GM23248 (cell line): ENCODE measurements around the gene AGPAT3. TPM values are rescaled to one million over a fixed set of nuclear protein-coding genes. Genes with fewer than 3 reads are reported as not detected.

Experiments used
- DNase-seq: peaks from one replicate; pipeline ENCODE4 v3.0.0-alpha.2; 2015
- H2AFZ ChIP-seq: fragments of 200-600 bp; sonication (generic); 2 replicates; pipeline ENCODE4 v1.6.1; 2016; ENCODE audit warnings: antibody characterized with exemption
- H3F3A ChIP-seq: fragments of 200-600 bp; sonication (generic); 2 replicates; pipeline ENCODE4 v1.6.1; 2016; ENCODE audit warnings: mild to moderate bottlenecking, antibody characterized with exemption, mixed run types; ENCODE audit not compliant: insufficient read depth
- H3K27ac ChIP-seq: fragments of 200-600 bp; sonication (generic); 2 replicates; pipeline ENCODE4 v1.5.1; 2016; ENCODE audit warnings: mild to moderate bottlenecking
- H3K27me3 ChIP-seq: fragments of 200-600 bp; sonication (generic); replicated peaks from 2 replicates; pipeline ENCODE4 v1.6.1; 2016; ENCODE audit warnings: mild to moderate bottlenecking; ENCODE audit not compliant: insufficient read depth
- H3K36me3 ChIP-seq: fragments of 200-600 bp; sonication (generic); 2 replicates; pipeline ENCODE4 v1.6.1; 2016; ENCODE audit warnings: low read depth, mild to moderate bottlenecking
- H3K4me1 ChIP-seq: fragments of 200-600 bp; sonication (generic); 2 replicates; pipeline ENCODE4 v1.6.1; 2016; ENCODE audit warnings: mild to moderate bottlenecking; ENCODE audit not compliant: insufficient read depth
- H3K4me2 ChIP-seq: fragments of 200-600 bp; sonication (generic); one replicate; pipeline ENCODE4 v1.6.1; 2016; ENCODE audit warnings: mild to moderate bottlenecking; ENCODE audit not compliant: unreplicated experiment
- H3K4me3 ChIP-seq: fragments of 200-600 bp; sonication (generic); 2 replicates; pipeline ENCODE4 v1.5.1; 2016; ENCODE audit warnings: mild to moderate bottlenecking
- H3K79me2 ChIP-seq: fragments of 200-600 bp; sonication (generic); 2 replicates; pipeline ENCODE4 v1.6.1; 2016; ENCODE audit warnings: mild to moderate bottlenecking; ENCODE audit not compliant: insufficient read depth
- H3K9ac ChIP-seq: fragments of 200-600 bp; sonication (generic); 2 replicates; pipeline ENCODE4 v1.6.1; 2016; ENCODE audit warnings: mild to moderate bottlenecking
- H3K9me2 ChIP-seq: fragments of 200-600 bp; sonication (generic); 2 replicates; pipeline ENCODE4 v1.6.1; 2016; ENCODE audit warnings: mixed run types, mild to moderate bottlenecking, moderate library complexity; ENCODE audit not compliant: insufficient read depth
- H3K9me3 ChIP-seq: fragments of 200-600 bp; sonication (generic); one replicate; pipeline ENCODE4 v1.6.1; 2017; ENCODE audit warnings: low read depth
- H4K20me1 ChIP-seq: fragments of 200-600 bp; sonication (generic); 2 replicates; pipeline ENCODE4 v1.6.0; 2016; ENCODE audit not compliant: insufficient read depth
- EZH2 ChIP-seq: fragments of 200-600 bp; sonication (generic); IDR thresholded peaks from 2 replicates; pipeline ENCODE4 v1.6.1; 2018; ENCODE audit warnings: antibody characterized with exemption, mild to moderate bottlenecking; ENCODE audit not compliant: insufficient read depth, poor library complexity, severe bottlenecking
- EZH2phosphoT487 ChIP-seq: fragments of 200-600 bp; sonication (generic); IDR thresholded peaks from 2 replicates; pipeline ENCODE4 v1.6.1; 2018; ENCODE audit warnings: antibody characterized with exemption, moderate library complexity, mild to moderate bottlenecking, low read depth; ENCODE audit not compliant: insufficient read depth
- WGBS, 2 experiments: methylation state at CpG; one replicate each; pipeline ENCODE4 v1.1.6; 2015 to 2017; ENCODE audit warnings: low lambda C conversion rate in 2 of 2, low coverage in 1 of 2; ENCODE audit errors: missing lambda C conversion rate in 2 of 2; 5-methylcytosine and 5-hydroxymethylcytosine counted together
- in situ Hi-C: fragments of 300-500 bp; cut with MboI; formaldehyde crosslinking; loops from 2 replicates; pipeline ENCODE4 v1.15.0; 2020
- polyA plus RNA-seq: library from polyadenylated mRNA; unstranded; fragments of >200 nt; fragmentation: Nextera tagmentation; extraction: Ambion mirVana; gene quantifications from 2 replicates; pipeline ENCODE4 v1.2.1, GENCODE V29; 2016
- total RNA-seq: library from RNA; depleted of rRNA; stranded (reverse); fragments of >200 nt; shearing (Covaris generic); gene quantifications from 2 replicates; pipeline ENCODE4 v1.2.3, GENCODE V29; 2014

The AGPAT3 gene
- total and polyA plus RNA-seq, 2 experiments from 2014 or later = 12.3 to 29.3 TPM

GRCh38 chr21:43850728-43851295 lies 14.2 kb upstream of the AGPAT3 start:
- TF ChIP-seq EZH2 (no peak), EZH2phosphoT487 (no peak)
- H2AFZ ChIP-seq = no peak overlapping the region
- in situ Hi-C loops = no loop called here
- no peaks in the 10 kb centered on the region for H3K36me3 ChIP-seq
- H3K4me3 ChIP-seq = no peak overlapping the region
- H3K9ac ChIP-seq = no peak overlapping the region
- no peaks in the 10 kb centered on the region for H3K9me3 ChIP-seq
- H3K4me1 ChIP-seq = no peaks in the 10 kb centered on the region
- no peaks in the 10 kb centered on the region for H3F3A ChIP-seq
- H3K9me2 ChIP-seq = no peaks in the 10 kb centered on the region
- H3K27me3 ChIP-seq = no peaks in the 10 kb centered on the region
- 45 to 49% methylated on average over 8 of the region's 8 CpGs for WGBS, 2 experiments
- H3K27ac ChIP-seq = no peak overlapping the region
- H3K79me2 ChIP-seq = no peaks in the 10 kb centered on the region
- no peak for DNase-seq
- H3K4me2 ChIP-seq = no peak overlapping the region
- no peaks in the 10 kb centered on the region for H4K20me1 ChIP-seq

- Histone ChIP-seq H3K9me3 (no peaks in the 10 kb centered on the region), H3K4me3 (no peak overlapping the region), H3F3A (no peaks in the 10 kb centered on the region), H2AFZ (no peak overlapping the region), H3K4me1 (no peaks in the 10 kb centered on the region), H3K27ac (no peak overlapping the region), H3K9ac (no peak overlapping the region), H3K36me3 (no peaks in the 10 kb centered on the region), H3K79me2 (no peaks in the 10 kb centered on the region), H3K4me2 (no peak overlapping the region), H4K20me1 (no peaks in the 10 kb centered on the region), H3K9me2 (no peaks in the 10 kb centered on the region), H3K27me3 (no peaks in the 10 kb centered on the region)
- in situ Hi-C loops = no loop called here
- DNase-seq = no peak
- WGBS, 2 experiments = 41 to 42% methylated on average over 11 to 12 of the region's 12 CpGs
- no peak for TF ChIP-seq EZH2
- no peak for TF ChIP-seq EZH2phosphoT487
Observed at GRCh38 chr21:43851593-43851992, 13.4 kb upstream of the AGPAT3 start.

- no peaks in the 10 kb centered on the region for H3K79me2 ChIP-seq
Observed at GRCh38 chr21:43853851-43854772, 10.9 kb upstream of the AGPAT3 start.

GRCh38 chr21:43854773-43855633 lies 10.0 kb upstream of the AGPAT3 start:
- 72% methylated on average over 24 to 26 of the region's 26 CpGs for WGBS, 2 experiments
- Histone ChIP-seq H3F3A (no peaks in the 10 kb centered on the region), H3K79me2 (no peaks in the 10 kb centered on the region), H3K27me3 (no peaks in the 10 kb centered on the region), H3K4me2 (no peak overlapping the region), H2AFZ (no peak overlapping the region), H3K9ac (no peak overlapping the region), H3K4me3 (no peak overlapping the region), H3K36me3 (no peaks in the 10 kb centered on the region), H3K9me2 (no peaks in the 10 kb centered on the region), H3K27ac (no peak overlapping the region), H3K9me3 (no peaks in the 10 kb centered on the region), H4K20me1 (no peaks in the 10 kb centered on the region), H3K4me1 (no peaks in the 10 kb centered on the region)
- in situ Hi-C loops = no loop called here
- DNase-seq = no peak
- TF ChIP-seq EZH2phosphoT487 = no peak
- TF ChIP-seq EZH2 = no peak

More at GRCh38 chr21:43853851-43854772, 10.9 kb upstream of the AGPAT3 start:
- no peak overlapping the region for H2AFZ ChIP-seq
- in situ Hi-C loops = no loop called here
- no peaks in the 10 kb centered on the region for H3K27me3 ChIP-seq
- no peaks in the 10 kb centered on the region for H3K36me3 ChIP-seq
- H3F3A ChIP-seq = no peaks in the 10 kb centered on the region
- H3K9me3 ChIP-seq = no peaks in the 10 kb centered on the region
- no peak for TF ChIP-seq EZH2
- TF ChIP-seq EZH2phosphoT487 = no peak
- H3K9me2 ChIP-seq = no peaks in the 10 kb centered on the region
- H3K4me3 ChIP-seq = no peak overlapping the region
- no peak overlapping the region for H3K9ac ChIP-seq
- H3K27ac ChIP-seq = no peak overlapping the region
- no peak overlapping the region for H3K4me2 ChIP-seq
- DNase-seq = no peak
- no peaks in the 10 kb centered on the region for H3K4me1 ChIP-seq
- WGBS, 2 experiments = 71 to 73% methylated on average over 34 of the region's 34 CpGs
- H4K20me1 ChIP-seq = no peaks in the 10 kb centered on the region
